GM19467 (cell line): ENCODE results near the gene BTD.

Experiments
- ATAC-seq: cut with Tn5 transposase; IDR thresholded peaks from one replicate; pipeline ENCODE4 v1.9.1; 2021; ENCODE audit warnings: mild to moderate bottlenecking, moderate library complexity; ENCODE audit not compliant: unreplicated experiment

BTD gene

DNA sequence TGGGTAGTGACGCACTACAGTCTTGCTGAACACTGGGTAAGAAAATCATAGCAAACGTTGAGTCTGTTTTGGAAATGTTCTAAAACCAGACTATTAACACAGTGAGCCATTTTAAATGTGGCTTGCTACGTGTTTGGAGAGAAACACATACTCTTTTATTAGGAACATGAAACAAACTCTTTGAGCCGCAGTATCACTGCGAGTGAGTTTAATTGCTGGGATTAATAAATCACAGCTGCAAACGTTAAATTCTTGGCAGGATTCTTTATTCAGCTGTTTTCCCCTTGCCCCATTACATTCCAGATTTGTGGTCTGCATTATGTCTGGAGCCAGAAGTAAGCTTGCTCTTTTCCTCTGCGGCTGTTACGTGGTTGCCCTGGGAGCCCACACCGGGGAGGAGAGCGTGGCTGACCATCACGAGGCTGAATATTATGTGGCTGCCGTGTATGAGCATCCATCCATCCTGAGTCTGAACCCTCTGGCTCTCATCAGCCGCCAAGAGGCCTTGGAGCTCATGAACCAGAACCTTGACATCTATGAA is 33.6 kb downstream of the BTD start:
- ATAC-seq: no peak

DNA sequence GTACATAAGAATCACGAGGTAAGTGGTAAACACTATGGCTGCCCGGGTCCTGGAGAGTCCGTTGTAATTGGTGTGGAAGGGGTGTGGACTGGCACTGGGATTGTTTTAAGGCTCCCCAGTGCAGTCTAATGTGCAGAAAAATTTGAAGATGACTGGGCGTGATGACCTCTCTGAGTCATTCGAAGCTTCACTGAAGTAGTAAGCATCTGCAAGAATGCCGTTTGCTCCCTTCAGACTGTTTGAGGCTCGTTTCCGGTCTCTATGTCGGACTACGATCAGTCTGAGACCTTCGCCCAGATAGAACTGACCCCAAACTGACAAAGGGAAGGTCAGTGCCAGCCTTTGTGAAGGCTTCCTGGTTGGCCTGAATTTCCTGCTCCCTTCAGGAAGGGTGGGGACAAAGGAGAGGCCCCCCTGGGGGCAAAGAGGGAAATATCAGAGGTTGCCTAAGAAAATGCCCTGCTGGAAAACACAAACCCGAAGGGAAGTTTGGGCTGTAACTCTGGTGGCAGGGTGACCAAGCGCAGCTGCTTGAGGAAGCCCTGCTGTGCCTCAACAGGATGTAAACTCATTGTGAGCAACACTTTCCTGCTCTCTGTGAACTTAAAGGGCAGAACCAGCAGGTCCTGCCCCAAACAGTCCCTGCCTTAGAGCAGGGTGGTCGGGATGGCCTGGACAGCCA is 34.6 kb downstream of the BTD start:
- ATAC-seq: no peak

- no peak for ATAC-seq
Observed at GRCh38 chr3:15637131-15637951, 35.8 kb downstream of the BTD start.

DNA sequence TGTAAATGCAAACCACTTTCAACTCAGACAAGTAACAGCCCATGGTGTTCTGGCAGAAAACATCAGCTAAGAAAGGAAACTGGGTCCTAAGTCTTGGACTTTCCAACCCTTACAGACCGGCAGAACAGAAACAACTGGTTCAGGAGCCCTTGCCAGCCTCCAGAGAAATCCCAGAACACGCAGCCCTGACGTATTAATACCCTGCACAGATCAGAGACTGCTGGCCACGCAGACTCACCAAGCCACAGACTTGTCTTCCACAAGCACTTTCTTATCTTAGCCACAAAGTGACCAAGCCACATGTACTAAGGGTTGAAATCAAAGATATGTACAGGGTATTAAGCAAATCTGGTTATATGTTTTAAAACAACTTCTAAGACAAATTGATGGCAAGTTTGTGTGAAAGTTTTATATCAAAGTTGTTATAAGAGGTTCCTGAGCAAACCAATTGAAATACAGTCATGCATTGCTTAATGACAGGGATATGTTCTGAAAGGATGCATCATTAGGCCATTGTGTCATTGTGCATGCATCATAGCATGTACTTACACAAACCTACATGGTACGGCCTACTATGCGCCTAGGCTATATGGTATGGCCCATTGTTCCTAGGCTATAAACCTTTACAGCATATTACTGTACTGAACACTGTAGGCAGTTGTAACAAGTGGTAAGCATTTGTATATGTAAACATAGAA is 36.8 kb downstream of the BTD start:
- no peak for ATAC-seq

- no peak for ATAC-seq
Observed at GRCh38 chr3:15638891-15639262, 37.3 kb downstream of the BTD start.

DNA sequence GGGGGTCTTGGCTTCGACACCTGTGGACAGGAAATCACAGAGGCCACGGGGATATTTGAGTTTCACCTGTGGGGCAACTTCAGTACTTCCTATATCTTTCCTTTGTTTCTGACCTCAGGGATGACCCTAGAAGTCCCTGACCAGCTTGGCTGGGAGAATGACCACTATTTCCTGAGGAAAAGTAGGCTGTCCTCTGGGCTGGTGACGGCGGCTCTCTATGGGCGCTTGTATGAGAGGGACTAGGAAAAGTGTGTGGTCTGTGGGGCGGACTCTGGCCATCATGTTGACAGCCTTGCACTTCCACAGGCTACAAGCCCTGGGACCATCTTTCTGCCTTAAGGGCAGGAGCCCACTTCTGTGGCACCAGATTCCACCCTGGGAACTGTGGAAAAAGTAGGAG is 43.7 kb downstream of the BTD start:
- ATAC-seq: no peak

DNA sequence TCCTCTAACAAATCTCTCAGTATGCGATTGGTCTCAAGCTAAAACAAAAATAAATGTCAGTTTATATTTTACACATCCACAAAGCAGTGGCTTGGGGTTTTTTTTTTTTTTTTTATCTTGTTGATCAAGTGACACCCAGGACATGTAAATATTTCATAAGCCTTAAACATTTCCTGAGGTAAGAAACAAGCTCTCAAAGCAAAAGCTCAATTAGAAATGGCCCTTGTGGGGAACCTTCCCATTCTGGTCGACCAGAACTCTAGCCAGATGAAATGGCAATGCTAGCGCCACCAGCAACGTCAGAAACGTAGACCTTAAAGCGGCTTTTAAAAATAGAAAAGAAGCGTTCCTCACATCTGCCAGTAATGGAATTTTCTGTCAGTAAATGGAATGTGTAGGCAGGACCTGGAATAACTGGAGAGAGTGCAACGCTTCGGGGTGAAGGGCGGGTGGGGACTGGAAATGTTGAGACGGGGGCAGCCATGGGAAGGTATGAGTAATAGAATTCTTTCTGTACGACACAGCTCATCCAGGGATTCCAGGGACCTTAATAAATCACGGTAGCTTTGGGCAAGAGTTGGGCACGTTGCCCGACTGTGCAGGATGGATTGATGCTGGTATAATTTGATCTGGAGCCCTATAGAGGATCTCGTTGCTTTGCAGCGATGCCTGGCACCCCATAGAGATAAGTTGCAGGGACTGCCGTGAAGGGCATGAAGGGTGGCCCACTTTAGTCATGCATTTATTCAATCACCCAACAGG is 44.4 kb downstream of the BTD start:
- no peak for ATAC-seq

DNA sequence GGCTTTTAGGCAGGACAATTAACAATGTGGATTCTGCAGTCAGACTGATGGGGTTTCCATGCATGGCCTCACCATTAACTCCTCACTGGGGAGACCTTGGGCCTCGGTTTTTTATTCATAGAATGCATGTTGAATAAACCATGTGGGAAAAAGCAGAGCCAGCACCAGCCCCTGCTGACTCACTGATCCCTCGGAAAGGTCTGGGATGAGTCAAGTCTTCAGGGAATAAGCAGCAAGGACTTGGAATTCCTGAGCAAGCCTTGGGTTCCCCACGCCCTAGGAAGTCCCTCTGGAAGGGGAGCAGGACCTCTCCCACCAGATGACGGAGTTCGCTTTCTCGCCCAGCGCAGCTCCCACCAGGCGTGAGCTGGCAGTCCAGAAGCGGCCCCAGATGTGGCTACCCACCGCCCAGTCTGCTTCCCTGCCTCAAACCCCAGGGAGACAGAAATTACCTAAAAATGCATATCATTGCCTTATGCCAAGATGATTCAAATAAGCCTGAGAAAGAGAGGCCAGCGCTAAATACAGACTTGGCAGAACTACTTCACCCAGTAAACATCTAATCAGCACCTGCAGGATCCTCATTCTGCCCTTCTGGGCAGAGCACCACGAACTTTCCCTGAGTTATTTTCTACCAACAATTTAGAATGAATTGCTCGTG is 45.4 kb downstream of the BTD start:
- no peak for ATAC-seq

DNA sequence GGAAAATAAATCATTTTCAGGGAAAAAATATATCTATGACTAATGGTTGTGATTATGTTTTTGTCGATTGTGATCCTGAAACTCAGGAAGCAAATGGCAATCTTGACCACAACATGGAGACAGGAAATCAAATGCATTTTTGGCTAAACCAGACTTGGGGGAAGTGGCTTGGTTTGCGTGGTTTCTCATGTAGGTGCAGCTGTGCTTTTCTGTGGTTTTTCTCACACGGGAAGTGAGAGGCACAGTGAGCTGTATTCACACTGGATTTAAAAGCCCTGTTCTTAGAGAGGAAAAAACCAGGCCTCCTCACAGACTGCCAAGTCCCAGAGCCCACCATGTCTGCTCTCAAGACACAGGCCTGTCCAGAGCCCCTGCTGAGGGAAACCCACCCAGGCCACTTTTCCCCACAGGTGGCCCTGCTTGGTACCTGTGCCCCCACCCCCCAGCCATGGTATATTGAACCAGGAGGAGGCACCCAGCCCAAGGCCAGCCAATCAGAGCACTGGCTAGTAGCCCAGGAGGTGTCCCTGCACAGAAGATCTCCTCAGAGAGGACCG is 46.1 kb downstream of the BTD start:
- peak; percentile 91 for ATAC-seq

DNA sequence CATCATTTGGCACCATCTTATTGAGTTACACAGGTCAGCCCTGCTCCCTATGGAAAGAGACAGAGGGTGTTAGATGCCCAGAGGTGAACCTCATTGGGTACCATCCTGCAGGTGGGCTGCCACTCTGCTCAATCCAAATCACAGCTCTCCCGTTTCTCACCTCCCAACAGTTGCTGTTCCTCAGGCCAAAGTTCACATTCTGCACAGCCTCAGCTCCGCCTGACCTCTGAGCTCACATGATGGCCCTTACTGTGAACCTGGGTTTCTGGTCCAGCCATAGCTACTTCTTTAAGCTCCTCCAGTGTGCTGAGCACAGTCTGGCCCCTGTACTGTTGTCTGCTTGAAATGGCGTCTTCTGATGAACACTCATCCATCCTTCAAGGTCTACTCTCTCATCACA is 47.8 kb downstream of the BTD start:
- ATAC-seq: no peak

- ATAC-seq: no peak
Observed at GRCh38 chr3:15649858-15650257, 48.3 kb downstream of the BTD start.

DNA sequence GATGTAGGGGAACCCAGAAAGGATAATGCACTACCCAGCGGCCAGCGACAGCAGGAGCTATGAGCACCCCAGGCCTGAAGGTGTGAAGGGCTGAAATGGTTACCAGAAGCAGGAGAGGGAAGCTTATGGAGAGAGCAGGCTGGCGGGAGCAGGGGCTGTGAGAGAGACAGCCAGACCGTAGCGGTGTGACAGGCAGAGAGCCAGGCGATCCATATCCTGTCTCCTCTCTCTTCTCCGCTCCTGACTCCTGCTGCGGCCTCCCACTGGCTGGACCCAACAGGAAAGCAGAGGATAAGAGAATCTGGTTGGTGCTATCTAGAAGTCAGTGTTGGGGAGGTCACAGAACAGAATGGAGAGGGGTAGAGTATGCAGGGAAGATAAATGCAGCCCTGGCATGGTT is 49.9 kb downstream of the BTD start:
- ATAC-seq: no peak

DNA sequence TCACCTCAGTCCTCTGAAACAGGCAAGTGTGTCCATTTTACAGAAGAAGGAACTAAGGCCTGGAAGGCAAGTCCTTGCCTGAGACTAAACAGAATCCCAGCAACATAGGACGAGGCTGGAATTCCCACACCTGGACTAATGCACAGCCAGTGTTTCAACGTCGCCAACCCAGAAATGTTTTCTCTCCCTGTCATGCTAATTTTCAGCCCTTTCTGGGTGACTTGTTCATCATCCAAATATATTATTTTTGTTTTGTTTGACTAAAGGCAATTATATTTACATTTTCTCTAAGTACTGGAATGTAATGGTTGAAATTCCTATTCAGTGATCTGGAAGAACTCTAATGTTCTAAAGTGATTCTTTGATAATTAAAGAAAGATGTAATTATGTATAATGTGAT is 51.8 kb downstream of the BTD start:
- no peak for ATAC-seq

DNA sequence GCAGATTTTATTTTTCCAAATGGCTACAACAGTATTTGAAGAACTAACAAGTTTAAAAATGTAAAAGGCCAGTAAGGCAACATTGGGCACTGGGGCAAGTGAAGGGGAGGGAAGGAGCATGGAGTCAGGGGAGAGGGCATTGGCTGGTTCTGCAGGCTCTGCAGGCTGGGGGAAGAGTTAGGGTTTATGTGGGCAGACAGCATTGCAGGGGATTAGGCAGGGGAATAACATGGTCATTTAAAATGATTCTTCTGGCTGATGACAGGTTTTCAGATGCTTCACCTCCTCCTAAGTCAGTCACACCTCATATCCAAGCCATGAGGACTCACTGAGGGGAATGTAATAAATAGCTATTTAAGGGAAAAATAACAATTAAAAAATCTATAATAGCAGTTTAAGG is 52.6 kb downstream of the BTD start:
- ATAC-seq: no peak

GRCh38 chr3:15654891-15655290 is 53.3 kb downstream of the BTD start:
- ATAC-seq: no peak

DNA sequence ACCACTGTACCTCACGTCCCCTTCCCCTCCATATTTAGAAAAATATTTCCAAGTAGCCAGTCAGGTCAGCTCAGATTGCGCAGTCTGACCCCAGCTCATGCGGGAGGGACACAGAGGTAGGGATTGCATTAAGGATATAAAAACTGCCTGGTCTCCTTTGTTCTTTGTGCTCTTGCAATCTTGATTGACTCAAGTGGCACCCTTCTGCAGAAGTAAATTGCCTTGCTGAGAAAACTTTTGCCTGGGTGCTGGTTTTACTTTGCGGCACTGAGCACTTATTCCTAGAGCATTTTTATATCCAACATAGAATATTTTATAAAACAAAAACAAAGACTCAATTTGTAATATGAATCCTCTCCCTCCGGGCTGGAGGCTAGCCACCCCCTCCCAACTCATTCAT is 54.8 kb downstream of the BTD start:
- no peak for ATAC-seq

DNA sequence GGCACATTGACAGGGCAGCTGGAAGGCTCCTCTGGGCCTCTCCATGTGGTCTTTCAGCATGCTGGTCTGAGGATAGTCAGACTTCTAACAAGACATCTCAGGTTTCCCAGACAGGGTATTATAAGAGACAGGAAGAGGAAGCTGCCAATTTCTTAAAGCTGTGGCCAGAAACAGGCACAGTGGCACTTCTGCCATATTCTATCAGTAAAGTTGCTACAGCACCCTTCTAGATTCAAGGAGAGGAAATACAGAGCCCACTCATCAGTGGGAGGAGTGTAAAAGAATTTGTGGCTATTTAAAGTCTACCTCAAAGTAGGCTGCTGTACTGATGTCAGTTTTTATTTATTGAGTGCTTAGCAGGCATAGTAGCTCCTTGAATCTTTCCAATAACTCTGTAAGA is 55.5 kb downstream of the BTD start:
- ATAC-seq: no peak

GRCh38 chr3:15659254-15659975 is 57.9 kb downstream of the BTD start:
- no peak for ATAC-seq
